Measurements from ENCODE around the gene ARHGAP40.
"Not testable (repeated sequence)": the region's sequence is repeated elsewhere in the genome, so short reads cannot be mapped to it uniquely, and the experiment has no call there.

The ARHGAP40 gene

DNA sequence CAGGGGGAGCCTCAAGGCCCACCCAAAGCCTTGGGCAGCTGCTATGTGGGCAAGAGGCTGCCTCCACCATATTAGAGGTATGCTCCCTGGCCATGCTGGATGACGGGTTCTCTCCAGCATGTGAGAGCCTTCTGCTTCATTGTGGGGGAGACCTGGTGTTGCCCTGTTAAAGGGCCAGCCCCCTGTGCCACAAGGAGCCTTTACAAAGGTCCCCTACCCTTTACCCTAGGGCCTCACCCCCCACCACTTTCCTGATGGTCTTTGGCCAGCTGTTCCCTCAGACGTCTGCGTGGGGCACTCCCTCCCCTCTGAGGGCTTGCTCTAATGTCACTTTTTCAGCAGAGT is 15.5 kb upstream of the ARHGAP40 start:
- TF ChIP-seq, protein P1, sequence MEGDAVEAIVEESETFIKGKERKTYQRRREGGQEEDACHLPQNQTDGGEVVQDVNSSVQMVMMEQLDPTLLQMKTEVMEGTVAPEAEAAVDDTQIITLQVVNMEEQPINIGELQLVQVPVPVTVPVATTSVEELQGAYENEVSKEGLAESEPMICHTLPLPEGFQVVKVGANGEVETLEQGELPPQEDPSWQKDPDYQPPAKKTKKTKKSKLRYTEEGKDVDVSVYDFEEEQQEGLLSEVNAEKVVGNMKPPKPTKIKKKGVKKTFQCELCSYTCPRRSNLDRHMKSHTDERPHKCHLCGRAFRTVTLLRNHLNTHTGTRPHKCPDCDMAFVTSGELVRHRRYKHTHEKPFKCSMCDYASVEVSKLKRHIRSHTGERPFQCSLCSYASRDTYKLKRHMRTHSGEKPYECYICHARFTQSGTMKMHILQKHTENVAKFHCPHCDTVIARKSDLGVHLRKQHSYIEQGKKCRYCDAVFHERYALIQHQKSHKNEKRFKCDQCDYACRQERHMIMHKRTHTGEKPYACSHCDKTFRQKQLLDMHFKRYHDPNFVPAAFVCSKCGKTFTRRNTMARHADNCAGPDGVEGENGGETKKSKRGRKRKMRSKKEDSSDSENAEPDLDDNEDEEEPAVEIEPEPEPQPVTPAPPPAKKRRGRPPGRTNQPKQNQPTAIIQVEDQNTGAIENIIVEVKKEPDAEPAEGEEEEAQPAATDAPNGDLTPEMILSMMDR (conservative IDR thresholded peaks at IDR 0.05; ENCODE audit: low read length): no peak
- H3K4me3 ChIP-seq (ENCODE audit: low read length): no peak overlapping the region
- DNase-seq (ENCODE audit: low read depth): no peak

GRCh38 chr20:38588303-38588702 is 13.3 kb upstream of the ARHGAP40 start:
- no peak for DNase-seq (ENCODE audit: low read depth)
- no peak overlapping the region for H3K4me3 ChIP-seq (ENCODE audit: low read length)
- TF ChIP-seq, protein P1 (conservative IDR thresholded peaks at IDR 0.05; ENCODE audit: low read length): no peak

GRCh38 chr20:38589351-38589750 is 12.3 kb upstream of the ARHGAP40 start:
- DNase-seq (ENCODE audit: low read depth): no peak
- TF ChIP-seq, protein P1 (conservative IDR thresholded peaks at IDR 0.05; ENCODE audit: low read length): no peak
- no peak overlapping the region for H3K4me3 ChIP-seq (ENCODE audit: low read length)

DNA sequence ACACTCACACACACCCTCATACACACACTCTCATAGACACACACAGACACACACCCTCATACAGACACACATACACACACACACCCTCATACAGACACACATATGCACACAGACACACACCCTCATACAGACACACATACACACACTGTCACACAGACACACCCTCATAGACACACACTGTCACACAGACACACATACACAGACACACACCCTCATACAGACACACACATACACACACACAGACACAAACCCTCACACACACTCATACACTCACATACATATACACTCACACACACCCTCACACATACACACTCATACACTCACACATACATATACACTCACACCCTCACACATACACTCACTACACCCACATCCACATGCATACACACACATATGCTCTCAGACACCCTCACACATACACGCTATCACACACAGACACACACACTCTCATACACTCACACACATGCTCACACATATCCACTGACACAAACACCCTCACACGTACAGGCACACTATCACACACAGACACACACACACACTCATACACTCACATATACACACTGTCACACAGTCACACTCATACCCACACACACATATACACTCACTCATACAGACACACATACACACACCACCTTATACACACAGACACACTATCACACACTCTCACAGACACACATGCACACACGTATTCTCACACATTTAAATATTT is 11.5 kb upstream of the ARHGAP40 start:
- no peak for DNase-seq (ENCODE audit: low read depth)
- no peak overlapping the region for H3K4me3 ChIP-seq (ENCODE audit: low read length)
- TF ChIP-seq, protein P1 (conservative IDR thresholded peaks at IDR 0.05; ENCODE audit: low read length): no peak

- no peak overlapping the region for H3K4me3 ChIP-seq (ENCODE audit: low read length)
- DNase-seq (ENCODE audit: low read depth): no peak
- TF ChIP-seq, protein P1 (conservative IDR thresholded peaks at IDR 0.05; ENCODE audit: low read length): no peak
These were observed 10.7 kb upstream of the ARHGAP40 start for GRCh38 chr20:38590676-38591473.

GRCh38 chr20:38591474-38592410 is 9.9 kb upstream of the ARHGAP40 start:
- no peak for DNase-seq (ENCODE audit: low read depth)
- TF ChIP-seq, protein P1 (conservative IDR thresholded peaks at IDR 0.05; ENCODE audit: low read length): no peak
- no peak overlapping the region for H3K4me3 ChIP-seq (ENCODE audit: low read length)

DNA sequence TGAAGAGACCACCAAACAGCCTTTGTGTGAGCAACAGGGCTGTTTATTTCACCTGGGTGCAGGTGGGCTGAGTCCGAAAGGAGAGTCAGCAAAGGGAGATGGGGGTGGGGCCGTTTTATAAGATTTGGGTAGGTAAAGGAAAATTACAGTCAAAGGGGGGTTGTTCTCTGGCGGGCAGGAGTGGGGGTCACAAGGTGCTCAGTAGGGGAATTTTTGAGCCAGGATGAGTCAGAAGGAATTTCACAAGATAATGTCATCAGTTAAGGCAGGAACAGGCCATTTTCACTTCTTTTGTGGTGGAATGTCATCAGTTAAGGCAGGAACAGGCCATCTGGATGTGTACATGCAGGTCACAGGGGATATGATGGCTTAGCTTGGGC is 9.2 kb upstream of the ARHGAP40 start:
- DNase-seq (ENCODE audit: low read depth); H3K4me3 ChIP-seq (ENCODE audit: low read length): not testable (repeated sequence)

- DNase-seq (ENCODE audit: low read depth); H3K4me3 ChIP-seq (ENCODE audit: low read length): not testable (repeated sequence)
These were observed 7.3 kb upstream of the ARHGAP40 start for GRCh38 chr20:38594281-38594680.

GRCh38 chr20:38595886-38596285 is 5.7 kb upstream of the ARHGAP40 start:
- not testable (repeated sequence) for H3K4me3 ChIP-seq (ENCODE audit: low read length); DNase-seq (ENCODE audit: low read depth)
